GM10266 (cell line): Measurements from ENCODE around the gene CCDC178.

Source experiments
- DNase-seq: peaks from one replicate; pipeline ENCODE4 v3.0.0; 2012; ENCODE audit errors: extremely low spot score
- CTCF ChIP-seq: IDR thresholded peaks from 2 replicates; pipeline ENCODE4 v1.5.1; 2012; ENCODE audit warnings: mild to moderate bottlenecking, low read depth; ENCODE audit not compliant: control insufficient read depth, insufficient read depth; ENCODE audit errors: missing control alignments

The CCDC178 gene

GRCh38 chr18:32889615-32890593 lies 550.6 kb downstream of the CCDC178 start:
- DNase-seq = no peak
- TF ChIP-seq CTCF = no peak

- DNase-seq = no peak
- no peak for TF ChIP-seq CTCF
Measured at GRCh38 chr18:32888306-32888705, 552.2 kb downstream of the CCDC178 start.
